Fibroblast of mammary gland (primary cell): ENCODE measurements around the gene SELPLG.

Experiments
- DNase-seq: peaks from one replicate; pipeline ENCODE4 v3.0.0-alpha.2; 2010; ENCODE audit warnings: low read depth
- H3K4me3 ChIP-seq: 2 replicates; pipeline ENCODE4 v1.5.1; 2011; ENCODE audit warnings: low read depth, mild to moderate bottlenecking, low read length, moderate library complexity; ENCODE audit not compliant: control insufficient read depth
- CTCF ChIP-seq: conservative IDR thresholded peaks from 2 replicates; pipeline ENCODE4 v1.5.1; 2011; ENCODE audit warnings: low read depth, low read length, inconsistent platforms; ENCODE audit not compliant: control insufficient read depth, insufficient read depth

SELPLG gene

GRCh38 chr12:108647585-108648287, 14.0 kb upstream of the SELPLG start:
- TF ChIP-seq CTCF = no peak
- no peak overlapping the region for H3K4me3 ChIP-seq

GRCh38 chr12:108646600-108647579, 13.2 kb upstream of the SELPLG start:
- DNase-seq = peak; percentile 52
- TF ChIP-seq CTCF = peak; percentile 16

More at GRCh38 chr12:108647585-108648287, 14.0 kb upstream of the SELPLG start:
- no peak for DNase-seq

GRCh38 chr12:108645686-108646599, 12.2 kb upstream of the SELPLG start:
- no peak for TF ChIP-seq CTCF
- no peak for DNase-seq
- no peak overlapping the region for H3K4me3 ChIP-seq

More at GRCh38 chr12:108646600-108647579, 13.2 kb upstream of the SELPLG start:
- H3K4me3 ChIP-seq = no peak overlapping the region

GRCh38 chr12:108644811-108645120, 11.1 kb upstream of the SELPLG start:
- TF ChIP-seq CTCF = no peak
- H3K4me3 ChIP-seq = no peak overlapping the region
- DNase-seq = no peak

- H3K4me3 ChIP-seq = no peak overlapping the region
- TF ChIP-seq CTCF = no peak
- peak; percentile 45 for DNase-seq
Observed at GRCh38 chr12:108643941-108644810, 10.5 kb upstream of the SELPLG start.
